Activated naive CD4-positive, alpha-beta T cell treated with anti-CD3 and anti-CD28 coated beads for 36 hours (primary cell): ENCODE results near the gene RBM22. TPM values are rescaled to one million over a fixed set of nuclear protein-coding genes. Genes with fewer than 3 reads are reported as not detected.

Experiments
- CTCF ChIA-PET: fragments of 350-600 bp; sonication (Branson Sonifier 250); formaldehyde crosslinking; loops from one replicate; lab custom pipeline; 2021; ENCODE audit warnings: antibody characterized with exemption; lab: Charles Lee
- DNase-seq: peaks from one replicate; pipeline ENCODE4 v3.0.0-alpha.2; 2020
- H3K27ac Mint-ChIP-seq: one replicate; pipeline ENCODE4 v1.8.0; 2021; ENCODE audit warnings: mild to moderate bottlenecking, mixed read lengths
- H3K27me3 Mint-ChIP-seq: one replicate; pipeline ENCODE4 v1.8.0; 2021; ENCODE audit warnings: low read depth, mixed read lengths
- H3K36me3 Mint-ChIP-seq: one replicate; pipeline ENCODE4 v1.8.0; 2021; ENCODE audit warnings: low read depth, mixed read lengths
- H3K4me1 Mint-ChIP-seq: one replicate; pipeline ENCODE4 v1.8.0; 2021; ENCODE audit warnings: low read depth, mixed read lengths
- H3K4me3 Mint-ChIP-seq: one replicate; pipeline ENCODE4 v1.8.0; 2021; ENCODE audit warnings: mild to moderate bottlenecking, moderate library complexity, mixed read lengths
- H3K9me3 Mint-ChIP-seq: one replicate; pipeline ENCODE4 v1.8.0; 2021; ENCODE audit warnings: mixed read lengths
- intact Hi-C: fragments of 100-400 bp; cut with micrococcal nuclease; formaldehyde crosslinking; loops from one replicate; pipeline ENCODE4 v1.15.1; 2023
- total RNA-seq, 2 experiments: library from RNA; stranded (reverse); gene quantifications; one replicate each; pipeline ENCODE4 v1.2.3, GENCODE V29; 2021

RBM22 gene
- total RNA-seq, 2 experiments from 2014 or later: 86.2 to 88.2 TPM

DNA sequence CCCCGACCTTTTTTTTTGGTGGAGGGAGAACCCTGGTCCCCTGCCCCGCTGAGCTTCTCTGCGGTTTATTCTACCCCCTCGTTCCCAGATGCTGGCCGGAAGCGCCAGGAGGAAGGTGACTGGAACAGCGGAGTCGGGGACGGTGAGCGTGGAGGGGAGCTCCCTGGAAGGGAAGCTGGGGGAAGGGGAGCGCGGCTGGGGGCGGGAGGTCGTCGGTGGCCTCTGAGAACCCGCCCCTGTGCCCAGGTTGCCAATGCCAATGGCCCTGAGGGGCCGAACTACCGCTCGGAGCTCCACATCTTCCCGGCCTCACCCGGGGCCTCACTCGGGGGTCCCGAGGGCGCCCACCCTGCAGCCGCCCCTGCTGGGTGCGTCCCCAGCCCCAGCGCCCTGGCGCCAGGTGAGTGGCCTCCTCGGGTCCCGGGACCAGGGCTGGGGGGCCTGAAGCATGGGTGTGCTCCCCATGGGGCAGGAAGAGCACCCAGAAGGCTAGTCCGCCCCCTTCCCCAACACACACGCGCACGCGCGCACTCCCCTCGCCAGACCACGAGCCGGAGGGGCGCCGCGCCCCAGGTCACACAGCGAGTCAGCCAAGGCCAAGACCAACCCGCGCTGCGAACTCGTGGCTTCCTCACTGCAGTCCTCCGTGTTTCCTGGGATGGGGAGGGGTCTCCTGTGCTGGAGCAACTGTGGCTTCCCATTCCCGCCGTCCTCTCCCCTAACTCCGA is 29.2 kb downstream of the RBM22 start:
- intact Hi-C loops: loop anchor here (2.0 kb wide), 1 partner anchor 63 kb away; no protein-coding TSS in a partner anchor
- Mint-ChIP-seq H3K27me3 (peaks cover 14% of the 10 kb centered on the region), H3K4me1 (no peaks in the 10 kb centered on the region), H3K9me3 (no peaks in the 10 kb centered on the region), H3K36me3 (no peaks in the 10 kb centered on the region), H3K4me3 (peak overlapping the region; percentile 74), H3K27ac (no peak overlapping the region)
- CTCF ChIA-PET: interaction anchor here (0.6 to 1.5 kb wide), 6 partner anchors 10 to 493 kb away, joined by 3 to 5 read pairs (median 3); no protein-coding TSS in a partner anchor
- DNase-seq: peak; percentile 23

DNA sequence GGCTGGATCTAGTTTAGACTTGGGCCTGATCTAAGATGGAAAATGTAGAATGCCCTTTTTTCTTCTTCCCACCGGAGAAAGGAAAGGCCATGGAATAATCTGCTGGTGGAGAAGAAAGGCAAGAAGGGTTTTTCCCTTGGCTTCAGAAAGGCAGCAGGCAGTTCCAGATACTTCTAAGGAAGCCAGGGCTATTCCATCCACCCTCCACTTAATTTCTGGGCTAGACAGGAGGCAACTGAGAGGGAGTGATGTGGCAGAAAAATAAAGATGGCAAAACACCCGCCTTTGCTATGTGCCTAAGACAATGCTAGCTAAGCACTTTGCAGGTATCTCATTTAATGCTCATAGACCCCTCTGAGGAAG is 29.9 kb downstream of the RBM22 start:
- CTCF ChIA-PET: interaction anchor here (0.6 to 1.1 kb wide), 3 partner anchors 9 to 494 kb away, joined by 3 to 4 read pairs (median 3); no protein-coding TSS in a partner anchor
- H3K4me1 Mint-ChIP-seq: no peaks in the 10 kb centered on the region
- peaks cover 14% of the 10 kb centered on the region for H3K27me3 Mint-ChIP-seq
- no peaks in the 10 kb centered on the region for H3K36me3 Mint-ChIP-seq
- H3K4me3 Mint-ChIP-seq: peak overlapping the region; percentile 17
- intact Hi-C loops: no loop called here
- H3K27ac Mint-ChIP-seq: no peak overlapping the region
- no peak for DNase-seq
- no peaks in the 10 kb centered on the region for H3K9me3 Mint-ChIP-seq

DNA sequence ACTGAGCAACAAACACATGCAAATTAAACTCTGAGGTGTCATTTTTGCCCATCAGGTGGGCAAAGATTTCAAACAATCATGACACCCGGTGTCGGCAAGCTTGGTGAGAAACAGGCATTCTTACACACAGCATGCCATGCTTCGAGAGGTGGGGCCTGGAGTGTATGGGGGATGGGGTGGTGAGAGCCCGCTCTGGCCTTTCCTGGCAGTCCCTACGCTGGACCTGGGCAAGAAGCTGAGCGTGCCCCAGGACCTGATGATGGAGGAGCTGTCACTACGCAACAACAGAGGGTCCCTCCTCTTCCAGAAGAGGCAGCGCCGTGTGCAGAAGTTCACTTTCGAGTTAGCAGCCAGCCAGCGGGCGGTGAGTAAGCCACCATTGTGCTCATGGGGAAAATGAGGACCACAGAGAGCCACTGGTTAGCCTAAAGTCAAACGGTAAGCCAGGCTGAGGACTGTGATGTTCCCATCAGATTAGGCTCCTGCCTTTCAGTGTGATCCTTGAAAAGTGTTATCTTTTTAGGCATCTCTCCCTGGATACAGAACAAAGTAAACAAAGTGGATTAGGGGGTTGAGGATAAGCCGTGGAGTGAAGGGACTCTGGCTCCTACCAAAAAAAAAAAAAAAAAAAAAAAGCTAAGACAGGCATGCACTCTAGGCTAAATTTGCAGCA is 30.5 kb downstream of the RBM22 start:
- no peak for DNase-seq
- Mint-ChIP-seq H3K4me3 (peak overlapping the region; percentile 17), H3K36me3 (no peaks in the 10 kb centered on the region), H3K4me1 (no peaks in the 10 kb centered on the region), H3K27ac (no peak overlapping the region), H3K27me3 (peaks cover 14% of the 10 kb centered on the region), H3K9me3 (no peaks in the 10 kb centered on the region)
- CTCF ChIA-PET: interaction anchor here (0.6 to 1.1 kb wide), 3 partner anchors 9 to 494 kb away, joined by 3 to 4 read pairs (median 3); no protein-coding TSS in a partner anchor
- intact Hi-C loops: no loop called here

DNA sequence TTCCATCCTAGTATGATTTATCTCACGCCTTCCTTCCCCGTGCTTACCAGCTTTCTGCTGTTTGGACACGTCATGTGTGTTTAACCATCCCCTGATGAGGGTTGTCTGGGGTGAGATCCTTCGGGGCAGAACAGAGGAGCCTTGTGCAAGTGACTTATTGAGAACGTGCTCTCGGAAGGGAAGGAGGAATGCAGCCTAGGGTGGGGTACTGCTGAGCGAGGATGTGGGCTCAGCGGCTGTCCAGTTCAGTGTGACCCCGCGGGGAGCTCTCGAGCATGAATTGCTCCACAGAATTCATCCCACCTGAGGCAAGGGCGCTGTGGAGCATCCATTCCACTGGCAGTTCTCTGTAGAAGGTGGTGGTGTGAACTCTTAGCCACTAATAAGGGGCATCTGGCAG is 35.8 kb downstream of the RBM22 start:
- DNase-seq: no peak
- Mint-ChIP-seq H3K27ac (no peak overlapping the region), H3K27me3 (peaks cover 2% of the 10 kb centered on the region), H3K36me3 (no peaks in the 10 kb centered on the region), H3K4me3 (no peak overlapping the region), H3K9me3 (no peaks in the 10 kb centered on the region), H3K4me1 (no peaks in the 10 kb centered on the region)
- intact Hi-C loops: no loop called here
- CTCF ChIA-PET: no interaction called here

DNA sequence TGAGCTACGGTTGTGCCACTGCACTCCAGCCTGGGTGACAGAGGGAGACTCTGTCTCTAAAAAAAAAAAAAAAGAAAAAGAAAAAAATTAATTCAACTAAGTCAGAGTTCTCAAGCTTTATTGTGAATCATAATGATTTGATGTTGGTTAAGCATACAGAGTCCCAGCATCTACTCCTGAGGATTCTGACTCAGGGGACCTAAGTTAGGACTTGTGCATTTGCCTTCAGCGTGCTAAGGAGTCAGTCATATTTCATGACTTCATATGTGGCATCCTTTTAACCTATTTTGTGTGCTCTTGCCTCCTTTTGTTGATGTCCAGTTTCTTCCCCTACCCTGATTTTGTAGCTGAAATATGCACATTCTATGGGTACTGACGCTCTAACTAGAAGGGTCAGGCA is 36.9 kb downstream of the RBM22 start:
- Mint-ChIP-seq H3K9me3 (no peaks in the 10 kb centered on the region), H3K36me3 (no peaks in the 10 kb centered on the region), H3K4me1 (no peaks in the 10 kb centered on the region), H3K27me3 (no peaks in the 10 kb centered on the region), H3K27ac (no peak overlapping the region), H3K4me3 (no peak overlapping the region)
- DNase-seq: no peak
- intact Hi-C loops: no loop called here
- CTCF ChIA-PET: interaction anchor here (0.6 kb wide), 1 partner anchor 388 kb away, joined by 3 read pairs; no protein-coding TSS in a partner anchor

DNA sequence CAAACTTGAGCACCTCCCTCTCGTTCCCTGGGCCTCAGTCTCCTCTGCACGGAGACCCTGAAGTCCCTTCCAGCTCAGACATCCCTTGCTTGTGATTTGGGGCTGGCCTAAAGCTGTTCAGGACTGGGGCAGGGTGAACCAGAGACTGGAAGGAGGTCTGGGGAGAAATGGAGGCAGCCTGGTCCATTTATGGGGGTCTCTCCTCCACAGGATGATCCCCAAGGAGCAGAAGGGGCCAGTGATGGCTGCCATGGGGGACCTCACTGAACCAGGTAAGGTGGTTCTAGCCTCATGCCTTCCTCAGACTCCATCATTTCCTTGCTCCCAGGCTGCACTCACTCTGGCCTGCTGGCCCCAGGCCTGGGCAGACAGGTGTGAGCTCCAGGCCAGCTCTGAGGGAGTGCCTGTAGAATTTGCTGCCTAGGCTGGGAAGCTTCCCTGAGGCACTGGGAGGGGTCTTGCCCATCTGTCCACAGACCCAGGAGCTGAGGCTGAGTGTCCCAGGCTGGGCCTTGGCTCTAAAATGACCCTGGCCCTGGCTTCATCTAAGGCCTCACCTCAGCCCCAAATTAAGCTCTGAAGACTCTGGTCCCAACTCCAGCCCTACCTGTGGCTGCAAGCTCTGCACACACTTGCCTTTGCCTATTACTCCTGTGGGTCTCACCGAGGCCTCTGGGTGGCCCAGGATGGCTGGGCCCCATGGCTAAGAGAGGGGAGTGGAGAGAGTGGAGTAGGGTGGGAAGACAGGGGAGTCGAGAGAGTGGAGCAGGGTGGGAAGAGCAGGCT is 37.9 kb downstream of the RBM22 start:
- Mint-ChIP-seq H3K36me3 (no peaks in the 10 kb centered on the region), H3K9me3 (no peaks in the 10 kb centered on the region)
- CTCF ChIA-PET: interaction anchor here (0.8 kb wide), 1 partner anchor 102 kb away, joined by 3 read pairs; no protein-coding TSS in a partner anchor

DNA sequence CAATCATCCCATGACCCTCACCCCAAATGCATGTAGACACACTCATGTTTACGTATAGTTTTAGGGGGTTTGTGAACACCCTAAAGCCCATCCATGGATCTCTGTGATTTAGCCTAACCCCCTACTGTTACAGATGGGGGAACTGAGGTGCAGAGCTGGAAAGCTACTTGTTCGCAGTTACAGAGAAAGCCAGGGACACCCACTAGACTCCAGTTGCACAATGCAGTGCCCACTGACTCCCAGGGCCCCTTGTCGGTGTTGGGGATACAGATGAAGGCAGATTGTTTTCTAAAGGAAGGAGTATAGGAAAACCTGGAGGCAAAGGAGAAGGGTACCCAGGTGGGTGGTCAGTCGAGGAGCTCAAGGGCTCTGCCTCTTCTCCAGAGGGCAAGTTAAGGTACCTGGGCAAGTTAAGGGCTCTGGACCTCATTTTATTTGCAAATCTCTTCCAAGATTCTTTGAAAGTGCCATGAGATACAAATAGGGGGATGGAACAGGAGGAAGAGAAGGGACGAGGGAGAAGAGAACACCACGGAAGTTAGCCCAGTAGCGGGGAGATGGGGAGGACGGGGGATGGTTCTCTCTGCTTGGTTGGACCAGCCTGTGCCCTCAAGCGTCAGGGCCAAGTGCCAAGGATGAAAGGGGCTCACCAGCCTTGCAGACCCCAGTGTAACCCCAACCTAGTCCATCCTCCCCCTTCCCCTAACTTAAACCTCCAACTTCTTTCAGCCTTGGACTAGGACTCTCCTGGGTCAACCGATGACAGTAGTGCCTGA is 38.9 kb downstream of the RBM22 start:
- Mint-ChIP-seq H3K9me3 (no peaks in the 10 kb centered on the region), H3K27ac (no peak overlapping the region), H3K36me3 (no peaks in the 10 kb centered on the region), H3K4me3 (no peak overlapping the region), H3K27me3 (no peaks in the 10 kb centered on the region), H3K4me1 (no peaks in the 10 kb centered on the region)
- CTCF ChIA-PET: interaction anchor here (0.6 to 1.0 kb wide), 2 partner anchors 9 to 39 kb away, joined by 3 read pairs; partner anchors contain the start of gene RBM22
- no peak for DNase-seq
- intact Hi-C loops: no loop called here

More for the DNA sequence above, 37.9 kb downstream of the RBM22 start:
- DNase-seq: no peak
- Mint-ChIP-seq H3K27ac (no peak overlapping the region), H3K4me1 (no peaks in the 10 kb centered on the region), H3K4me3 (no peak overlapping the region), H3K27me3 (no peaks in the 10 kb centered on the region)
- intact Hi-C loops: no loop called here

DNA sequence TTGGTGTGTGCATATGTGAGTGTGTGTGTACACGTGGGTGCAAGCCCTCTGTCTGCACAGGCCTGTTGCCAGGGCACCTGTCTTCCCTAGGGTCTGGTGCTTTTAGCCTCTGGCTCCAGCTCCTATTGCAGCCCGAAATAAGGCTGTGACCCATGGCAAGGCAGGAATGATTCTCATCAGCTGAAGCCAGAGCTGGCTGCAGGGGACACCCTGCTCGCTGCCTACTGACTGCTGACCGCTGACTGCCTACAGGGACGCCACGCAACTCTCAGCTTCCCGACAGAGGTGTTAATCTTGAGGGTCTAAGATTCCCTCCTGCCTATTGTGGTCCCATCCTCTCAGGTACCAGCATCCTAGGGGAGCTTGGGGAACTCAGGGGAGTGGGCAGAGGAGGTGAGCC is 39.8 kb downstream of the RBM22 start, which contains the start of gene MYOZ3:
MYOZ3 (plus strand) TSS at position 166 of the 400 bp plus-strand sequence. CDS start 1,691 bp downstream, outside the sequence.
- intact Hi-C loops: no loop called here
- no peaks in the 10 kb centered on the region for H3K9me3 Mint-ChIP-seq
- H3K4me3 Mint-ChIP-seq: no peak within 1 kb of the TSS

DNA sequence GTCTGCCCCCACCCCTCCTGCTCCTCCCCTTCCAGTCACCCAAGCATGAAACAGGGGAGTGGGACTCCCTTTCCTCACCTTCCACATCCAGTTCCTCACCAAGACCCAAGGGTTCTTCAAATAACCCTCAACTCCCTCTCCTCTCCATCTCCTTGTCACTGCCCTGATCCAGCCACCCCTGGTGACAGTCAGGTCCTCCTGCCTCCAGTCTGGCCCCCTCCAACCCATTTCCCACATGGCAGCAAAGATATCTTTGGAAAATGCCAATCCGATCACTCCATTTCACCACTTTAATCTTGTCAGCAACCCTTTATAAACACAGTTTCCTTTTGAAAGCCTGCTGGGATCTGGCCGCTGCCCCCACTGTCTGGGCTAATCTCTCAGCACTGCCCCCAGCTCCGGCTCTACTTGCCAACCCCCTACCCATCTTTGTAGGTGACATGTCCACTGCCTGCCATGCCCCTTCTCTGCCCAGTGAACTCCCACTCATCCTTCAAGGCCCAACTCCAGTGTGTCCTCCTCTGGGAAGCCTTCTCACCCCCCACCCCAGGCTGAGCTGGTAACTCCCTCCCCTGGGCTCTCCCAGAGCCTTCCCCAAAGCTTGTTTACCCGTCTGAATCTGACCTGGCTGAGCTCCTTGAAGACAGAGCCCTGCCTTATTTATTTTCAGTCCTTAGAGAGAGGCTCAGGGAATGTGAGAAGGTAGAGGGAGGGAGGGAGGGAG is 40.6 kb downstream of the RBM22 start:
- H3K4me1 Mint-ChIP-seq: peaks cover 2% of the 10 kb centered on the region
- no peak overlapping the region for H3K27ac Mint-ChIP-seq
- H3K4me3 Mint-ChIP-seq: no peak overlapping the region
- H3K27me3 Mint-ChIP-seq: no peaks in the 10 kb centered on the region
- DNase-seq: no peak
- CTCF ChIA-PET: no interaction called here
- intact Hi-C loops: no loop called here
- no peaks in the 10 kb centered on the region for H3K36me3 Mint-ChIP-seq
- no peaks in the 10 kb centered on the region for H3K9me3 Mint-ChIP-seq

More for the DNA sequence above, 39.8 kb downstream of the RBM22 start, which contains the start of gene MYOZ3:
- no peak for DNase-seq
- CTCF ChIA-PET: interaction anchor here (0.6 to 1.0 kb wide), 2 partner anchors 10 to 40 kb away, joined by 3 read pairs; partner anchors contain the start of gene RBM22
- Mint-ChIP-seq H3K4me1 (no peaks in the 10 kb centered on the region), H3K36me3 (no peaks in the 10 kb centered on the region), H3K27me3 (no peaks in the 10 kb centered on the region), H3K27ac (no peak within 1 kb of the TSS)

DNA sequence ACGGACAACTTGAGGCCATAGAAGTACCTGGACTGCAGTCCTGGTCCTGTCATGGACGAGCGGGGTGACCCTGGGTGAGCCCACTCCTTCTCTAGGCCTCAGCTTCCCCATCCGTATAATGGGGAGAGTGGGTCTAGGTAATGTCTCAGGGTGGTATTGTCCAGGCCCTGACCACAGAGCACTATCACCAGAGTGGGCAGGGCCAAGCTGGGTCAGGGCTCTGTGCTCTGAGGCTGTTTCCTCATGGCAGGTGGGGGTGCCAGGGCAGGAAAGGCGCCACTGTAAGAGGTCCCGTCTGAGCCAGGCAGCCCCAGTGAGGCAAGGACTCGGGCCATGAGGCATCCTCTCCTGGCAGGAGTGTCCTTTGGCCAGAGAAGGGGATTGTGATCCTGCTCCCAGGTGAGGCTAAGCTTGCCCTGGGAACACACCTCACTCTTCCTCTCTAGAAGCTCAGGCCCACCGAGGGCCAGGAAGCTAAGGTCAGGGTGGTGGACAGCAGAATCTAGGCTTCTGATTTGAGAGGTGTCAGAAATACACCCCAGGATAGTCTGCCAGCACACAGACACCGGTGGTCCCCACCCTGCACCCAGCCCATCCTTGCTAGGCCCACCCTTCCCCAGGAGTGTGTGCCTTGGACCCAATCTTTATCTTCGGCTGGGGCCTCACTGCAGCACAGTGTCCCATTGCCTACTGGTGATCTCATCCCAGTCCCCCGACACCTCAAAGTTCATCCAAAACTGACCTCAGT is 41.3 kb downstream of the RBM22 start:
- CTCF ChIA-PET: interaction anchor here (4.0 kb wide), 1 partner anchor 98 kb away, joined by 41 read pairs; no protein-coding TSS in a partner anchor
- H3K9me3 Mint-ChIP-seq: no peaks in the 10 kb centered on the region
- H3K27me3 Mint-ChIP-seq: no peaks in the 10 kb centered on the region
- intact Hi-C loops: no loop called here
- H3K27ac Mint-ChIP-seq: no peak overlapping the region
- H3K36me3 Mint-ChIP-seq: no peaks in the 10 kb centered on the region
- DNase-seq: no peak
- no peak overlapping the region for H3K4me3 Mint-ChIP-seq
- H3K4me1 Mint-ChIP-seq: peaks cover 2% of the 10 kb centered on the region
